Thyroid gland (tissue), 4 donors: ENCODE results near the gene KCNIP3. TPM values are rescaled to one million over a fixed set of nuclear protein-coding genes. Genes with fewer than 3 reads are reported as not detected.
A peak's percentile ranks its signal among the peaks of the same experiment; 100 is the strongest.

Experiments
- DNase-seq, 2 donors: peaks; one replicate each; pipeline ENCODE4 v3.0.0-alpha.2; 2019
- H3K27ac ChIP-seq, 3 donors: fragments of 200-600 bp; sonication (generic); 1 replicate in 2 of 3; 2 replicates in 1 of 3; pipeline ENCODE4 v1.5.1; 2016 to 2019; ENCODE audit warnings: mild to moderate bottlenecking in 1 of 3, moderate library complexity in 1 of 3
- H3K27me3 ChIP-seq: fragments of 200-600 bp; sonication (generic); one replicate; pipeline ENCODE4 v1.5.1; 2019
- H3K36me3 ChIP-seq, 2 donors: fragments of 200-600 bp; sonication (generic); one replicate each; pipeline ENCODE4 v1.5.1; 2016 to 2019
- H3K4me1 ChIP-seq, 2 donors: fragments of 200-600 bp; sonication (generic); one replicate each; pipeline ENCODE4 v1.5.1; 2017 to 2019
- H3K4me3 ChIP-seq, 3 donors: fragments of 200-600 bp; sonication (generic); replicated peaks in 1 of 3; 1 replicate in 2 of 3; 2 replicates in 1 of 3; pipeline ENCODE4 v1.5.1; 2016; ENCODE audit warnings: mild to moderate bottlenecking in 1 of 3
- H3K9me3 ChIP-seq: fragments of 200-600 bp; sonication (generic); one replicate; pipeline ENCODE4 v1.5.1; 2017
- POLR2A ChIP-seq, 2 donors: fragments of 450-650 bp; IDR thresholded peaks; one replicate each; pipeline ENCODE4 v1.6.1; 2017; ENCODE audit warnings: antibody characterized with exemption in 2 of 2, mild to moderate bottlenecking in 2 of 2, moderate library complexity in 1 of 2
- WGBS, 2 donors: methylation state at CpG; one replicate each; pipeline ENCODE4 v1.1.5; 2017; 5-methylcytosine and 5-hydroxymethylcytosine counted together
- intact Hi-C: fragments of 100-400 bp; cut with DNase I; formaldehyde crosslinking; loops from one replicate; pipeline ENCODE4 v1.15.1; 2023
- total RNA-seq, 4 donors: library from RNA; depleted of rRNA; stranded (reverse); fragments of >200 nt; gene quantifications; one replicate each; pipeline ENCODE4 v1.2.3, GENCODE V29; 2016
- TF ChIP-seq, protein P1 (sequence below), 6 experiments: fragments of 200-600 bp in 3 of 6; fragments of 450-650 bp in 3 of 6; sonication (generic) in 3 of 6; IDR thresholded peaks; one replicate each; pipeline ENCODE4 v1.5.1; 2016 to 2019; ENCODE audit warnings: antibody characterized with exemption in 6 of 6, mild to moderate bottlenecking in 2 of 6, inconsistent platforms in 1 of 6, moderate library complexity in 1 of 6

KCNIP3 gene
- total RNA-seq, 4 donors from 2014 or later = 37.1 to 66.5 (median 51.1) TPM

DNA sequence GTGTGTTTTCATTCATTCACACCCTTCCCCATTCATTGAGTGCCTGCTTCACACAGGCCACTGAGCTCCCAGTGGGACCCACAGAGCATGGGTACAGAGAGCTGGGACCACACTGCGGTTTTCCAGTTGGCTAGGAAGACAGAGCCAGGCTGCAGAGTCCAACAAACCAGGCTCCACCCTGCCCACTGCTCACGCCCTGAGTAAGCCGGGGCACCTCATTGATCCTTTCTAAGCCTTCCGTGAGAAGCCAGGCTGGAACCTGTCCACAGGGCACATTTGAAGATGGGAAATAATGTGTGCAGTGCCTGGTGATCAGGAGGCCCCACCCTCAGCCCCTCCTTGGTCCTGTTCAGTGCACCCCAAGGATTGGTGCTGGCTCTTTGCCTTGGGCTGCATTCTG is 13.5 kb downstream of the KCNIP3 start:
- peak; percentile 43 to 49 for DNase-seq
- no peak for TF ChIP-seq POLR2A (IDR thresholded peaks at IDR 0.05)
- TF ChIP-seq, protein P1, sequence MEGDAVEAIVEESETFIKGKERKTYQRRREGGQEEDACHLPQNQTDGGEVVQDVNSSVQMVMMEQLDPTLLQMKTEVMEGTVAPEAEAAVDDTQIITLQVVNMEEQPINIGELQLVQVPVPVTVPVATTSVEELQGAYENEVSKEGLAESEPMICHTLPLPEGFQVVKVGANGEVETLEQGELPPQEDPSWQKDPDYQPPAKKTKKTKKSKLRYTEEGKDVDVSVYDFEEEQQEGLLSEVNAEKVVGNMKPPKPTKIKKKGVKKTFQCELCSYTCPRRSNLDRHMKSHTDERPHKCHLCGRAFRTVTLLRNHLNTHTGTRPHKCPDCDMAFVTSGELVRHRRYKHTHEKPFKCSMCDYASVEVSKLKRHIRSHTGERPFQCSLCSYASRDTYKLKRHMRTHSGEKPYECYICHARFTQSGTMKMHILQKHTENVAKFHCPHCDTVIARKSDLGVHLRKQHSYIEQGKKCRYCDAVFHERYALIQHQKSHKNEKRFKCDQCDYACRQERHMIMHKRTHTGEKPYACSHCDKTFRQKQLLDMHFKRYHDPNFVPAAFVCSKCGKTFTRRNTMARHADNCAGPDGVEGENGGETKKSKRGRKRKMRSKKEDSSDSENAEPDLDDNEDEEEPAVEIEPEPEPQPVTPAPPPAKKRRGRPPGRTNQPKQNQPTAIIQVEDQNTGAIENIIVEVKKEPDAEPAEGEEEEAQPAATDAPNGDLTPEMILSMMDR (IDR thresholded peaks at IDR 0.05) = no peak
- H3K4me3 ChIP-seq = no peak overlapping the region
- no peaks in the 10 kb centered on the region for H3K27me3 ChIP-seq
- no peaks in the 10 kb centered on the region for H3K36me3 ChIP-seq
- H3K27ac ChIP-seq = peak overlapping the region in 2 of 3 donors; percentile 30 to 94
- no peaks in the 10 kb centered on the region for H3K9me3 ChIP-seq
- peaks cover 28 to 59% of the 10 kb centered on the region in 2 donors for H3K4me1 ChIP-seq
- intact Hi-C loops = no loop called here
- WGBS, 2 donors = 23 to 46% methylated on average over 3 to 4 of the region's 4 CpGs

DNA sequence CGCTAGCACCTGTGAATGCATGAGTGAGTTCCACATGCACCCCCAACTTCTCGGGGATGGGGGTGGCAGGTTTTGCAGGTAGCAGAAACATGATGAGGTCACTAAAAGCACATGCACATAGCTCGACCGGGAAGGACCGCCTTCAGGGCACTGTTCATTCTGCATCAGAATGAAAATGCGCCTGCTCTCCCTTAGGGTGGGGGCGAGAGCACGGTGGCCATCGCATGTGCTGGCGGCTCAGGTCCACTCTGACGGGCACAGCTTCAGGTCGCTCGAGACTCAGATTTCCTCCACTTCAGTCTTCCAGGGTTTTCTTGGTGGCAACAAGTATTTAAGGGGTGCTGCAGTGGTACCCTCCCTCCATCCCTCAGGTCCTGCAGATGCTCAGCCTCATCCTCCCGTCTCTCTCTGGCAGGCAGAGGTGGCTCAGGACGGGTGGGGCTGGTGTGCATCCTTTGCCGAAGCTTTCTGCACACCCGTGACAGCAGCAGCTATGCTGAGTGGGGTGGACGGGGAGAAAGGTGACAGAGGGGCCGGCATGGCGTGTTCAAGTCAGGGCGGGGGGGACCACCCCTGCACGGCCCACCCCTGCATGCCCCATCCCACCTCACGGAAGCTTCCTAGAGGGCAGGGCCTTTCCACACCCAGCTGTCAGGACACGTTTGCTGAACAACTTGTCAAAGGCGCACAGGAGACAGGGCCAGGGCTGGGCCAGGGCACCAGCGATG is 14.8 kb downstream of the KCNIP3 start:
- Histone ChIP-seq H3K36me3 (no peaks in the 10 kb centered on the region), H3K27me3 (no peaks in the 10 kb centered on the region), H3K4me3 (no peak overlapping the region), H3K27ac (no peak overlapping the region), H3K9me3 (no peaks in the 10 kb centered on the region), H3K4me1 (peaks cover 17 to 48% of the 10 kb centered on the region in 2 donors)
- DNase-seq = no peak
- WGBS, 2 donors = 85 to 88% methylated on average over 20 to 26 of the region's 26 CpGs
- intact Hi-C loops = no loop called here
- no peak for TF ChIP-seq POLR2A (IDR thresholded peaks at IDR 0.05)
- TF ChIP-seq, protein P1 (IDR thresholded peaks at IDR 0.05) = no peak

DNA sequence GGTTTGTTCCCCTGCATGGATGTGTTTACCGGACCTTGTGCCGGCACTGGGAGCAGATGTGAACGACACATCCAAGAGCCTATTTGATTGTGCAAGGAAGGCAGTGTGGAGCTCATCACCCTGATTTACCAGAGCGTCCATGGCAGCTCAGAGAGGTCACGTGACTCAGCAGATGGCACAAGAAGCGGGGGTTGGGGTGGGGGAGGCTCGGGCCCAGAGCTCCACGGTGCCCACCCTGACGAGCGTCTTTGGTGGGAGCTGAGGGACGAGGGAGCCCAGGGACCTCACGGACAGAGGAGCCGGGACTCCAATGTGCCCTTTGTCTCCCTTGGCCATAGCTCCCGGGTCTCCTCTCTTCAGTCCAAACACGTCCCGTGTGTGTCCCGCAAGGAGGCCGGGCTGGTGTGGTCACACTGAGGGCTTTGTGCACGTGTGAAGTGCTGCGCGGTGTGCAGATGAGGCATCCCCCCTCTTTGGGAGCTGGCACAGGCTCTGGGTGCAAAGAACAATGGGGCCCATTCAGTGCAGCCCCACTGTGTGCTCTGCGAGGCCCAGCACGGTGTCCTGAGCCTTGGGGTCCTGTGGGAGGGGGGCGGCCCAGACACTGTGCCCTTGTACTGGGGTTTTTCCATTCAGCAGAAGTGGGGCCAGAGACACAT is 15.5 kb downstream of the KCNIP3 start:
- 89 to 91% methylated on average over 12 to 24 of the region's 24 CpGs for WGBS, 2 donors
- no peak for DNase-seq
- H3K4me3 ChIP-seq = no peak overlapping the region
- TF ChIP-seq, protein P1 (IDR thresholded peaks at IDR 0.05) = no peak
- no peak for TF ChIP-seq POLR2A (IDR thresholded peaks at IDR 0.05)
- intact Hi-C loops = no loop called here
- H3K27ac ChIP-seq = no peak overlapping the region
- H3K9me3 ChIP-seq = no peaks in the 10 kb centered on the region
- peaks cover 14 to 42% of the 10 kb centered on the region in 2 donors for H3K4me1 ChIP-seq
- H3K36me3 ChIP-seq = no peaks in the 10 kb centered on the region
- no peaks in the 10 kb centered on the region for H3K27me3 ChIP-seq

DNA sequence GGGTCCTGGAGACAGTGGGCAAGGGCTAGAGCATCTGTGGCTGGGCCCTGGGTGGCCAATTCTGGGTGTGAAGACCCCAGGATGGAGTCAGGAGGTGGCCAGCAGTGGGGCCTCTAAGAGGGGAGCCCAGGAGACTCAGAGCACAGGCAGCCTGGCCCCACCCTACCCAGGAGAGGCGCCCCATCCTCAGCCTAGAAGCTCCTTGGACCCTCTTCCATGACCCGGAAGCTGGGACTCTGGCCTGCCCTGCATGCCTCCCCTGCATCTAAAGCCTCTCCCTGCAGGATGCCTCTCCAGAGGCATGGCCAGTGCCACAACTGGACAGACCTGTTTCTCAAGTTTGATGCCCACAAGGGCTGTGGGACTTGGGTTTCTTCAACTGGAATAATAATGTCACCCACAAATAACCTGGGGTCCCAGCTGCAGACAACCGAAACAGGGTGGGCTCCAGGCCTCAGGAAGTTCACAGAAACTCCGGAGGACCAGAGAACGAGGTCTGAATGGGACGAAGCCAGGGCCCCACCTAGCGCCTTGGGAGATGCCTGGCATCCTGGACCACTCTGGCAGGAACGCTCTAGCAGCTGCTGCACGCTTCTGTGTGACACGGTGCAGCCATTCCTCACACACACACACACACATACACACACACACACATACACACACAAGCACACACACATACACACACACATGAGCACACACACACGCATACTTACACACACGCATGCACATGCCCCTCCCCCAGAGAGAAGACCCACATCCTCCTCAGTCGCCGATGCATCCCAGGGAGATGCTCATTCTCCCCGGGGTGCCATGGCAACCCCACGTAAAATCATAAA is 16.4 kb downstream of the KCNIP3 start:
- 84 to 86% methylated on average over 15 of the region's 16 CpGs for WGBS, 2 donors
- no peak for TF ChIP-seq POLR2A (IDR thresholded peaks at IDR 0.05)
- TF ChIP-seq, protein P1 (IDR thresholded peaks at IDR 0.05) = no peak
- no peaks in the 10 kb centered on the region for H3K9me3 ChIP-seq
- no peak overlapping the region for H3K27ac ChIP-seq
- peaks cover 14 to 34% of the 10 kb centered on the region in 2 donors for H3K4me1 ChIP-seq
- peak in 1 of 2 donors; percentile 42 for DNase-seq
- H3K4me3 ChIP-seq = no peak overlapping the region
- H3K27me3 ChIP-seq = no peaks in the 10 kb centered on the region
- intact Hi-C loops = no loop called here
- H3K36me3 ChIP-seq = no peaks in the 10 kb centered on the region
